GM19468 (cell line): ENCODE measurements around the gene TMEM269.

ENCODE experiments used
- ATAC-seq: cut with Tn5 transposase; IDR thresholded peaks from one replicate; pipeline ENCODE4 v1.9.1; 2021; ENCODE audit warnings: mild to moderate bottlenecking, moderate library complexity, moderate number of reproducible peaks; ENCODE audit not compliant: unreplicated experiment; ENCODE audit errors: extremely low read depth

TMEM269 gene

DNA sequence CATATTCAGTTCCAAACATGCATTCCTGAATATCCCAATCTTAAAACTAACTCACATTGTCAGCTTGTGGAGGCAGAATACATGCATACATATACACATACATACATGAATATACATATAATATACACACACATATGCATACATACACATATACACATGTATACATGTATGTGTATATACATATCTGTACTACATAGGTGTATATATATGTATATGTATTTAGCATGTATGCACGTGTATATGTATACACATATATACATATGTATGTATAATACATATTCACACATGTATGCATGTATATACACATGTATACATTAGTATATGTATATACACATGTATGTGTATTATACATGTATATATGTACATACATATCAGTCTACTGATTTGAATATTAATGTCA, 60.4 kb downstream of the TMEM269 start:
- ATAC-seq: no peak

GRCh38 chr1:42845866-42846256, 61.1 kb downstream of the TMEM269 start:
- ATAC-seq: peak; percentile 5

DNA sequence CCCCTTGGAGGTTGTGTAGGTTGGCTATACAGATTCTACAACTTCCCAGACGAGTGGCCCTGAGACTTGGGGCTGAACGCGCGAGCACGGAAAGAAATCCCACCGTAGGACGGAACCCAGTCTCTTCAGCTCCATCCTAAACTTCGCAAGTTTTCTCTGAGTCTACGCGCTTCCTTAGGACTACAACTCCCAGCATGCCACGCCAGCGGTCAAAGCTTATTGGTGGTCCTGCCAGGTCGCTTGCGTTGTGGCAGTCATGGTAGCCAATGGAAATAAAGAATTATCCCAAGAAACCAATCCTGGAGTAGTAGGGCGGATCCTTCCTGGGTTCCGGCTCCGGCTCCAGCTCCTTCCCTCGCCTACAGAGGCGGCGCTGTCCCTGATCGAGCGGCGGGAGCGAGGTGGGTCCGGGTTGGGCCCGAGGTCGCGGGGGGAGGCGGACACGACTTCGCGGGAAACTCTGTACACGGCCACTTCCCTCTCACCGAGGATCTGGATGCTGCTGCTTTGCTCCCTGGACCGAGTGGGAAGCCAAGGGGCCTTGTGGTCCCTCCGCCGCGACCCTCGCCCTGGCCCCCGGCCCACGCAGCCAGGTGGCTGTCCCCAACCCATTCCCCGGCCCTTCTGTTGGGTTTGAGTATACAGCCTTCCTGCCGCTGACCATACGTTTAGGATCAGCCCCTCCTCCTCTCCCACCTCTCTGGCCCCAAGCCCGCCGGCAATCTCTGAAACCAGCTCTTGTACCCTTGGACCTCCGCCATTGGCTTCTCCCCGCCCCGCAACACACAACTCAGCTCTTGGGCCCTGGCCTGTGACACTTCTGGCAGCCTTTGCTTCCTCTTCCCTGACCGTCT, 61.7 kb downstream of the TMEM269 start, which contains the start of gene ZNF691:
Gene ZNF691, plus strand, starts transcription at position 357 of the 854 bp plus-strand sequence. CDS start 3,046 bp downstream, outside the sequence.
- ATAC-seq: peak; percentile 84

- ATAC-seq: no peak
Observed at GRCh38 chr1:42847111-42847595, 62.4 kb downstream of the TMEM269 start.

GRCh38 chr1:42847721-42848460, 63.1 kb downstream of the TMEM269 start:
- ATAC-seq: no peak

DNA sequence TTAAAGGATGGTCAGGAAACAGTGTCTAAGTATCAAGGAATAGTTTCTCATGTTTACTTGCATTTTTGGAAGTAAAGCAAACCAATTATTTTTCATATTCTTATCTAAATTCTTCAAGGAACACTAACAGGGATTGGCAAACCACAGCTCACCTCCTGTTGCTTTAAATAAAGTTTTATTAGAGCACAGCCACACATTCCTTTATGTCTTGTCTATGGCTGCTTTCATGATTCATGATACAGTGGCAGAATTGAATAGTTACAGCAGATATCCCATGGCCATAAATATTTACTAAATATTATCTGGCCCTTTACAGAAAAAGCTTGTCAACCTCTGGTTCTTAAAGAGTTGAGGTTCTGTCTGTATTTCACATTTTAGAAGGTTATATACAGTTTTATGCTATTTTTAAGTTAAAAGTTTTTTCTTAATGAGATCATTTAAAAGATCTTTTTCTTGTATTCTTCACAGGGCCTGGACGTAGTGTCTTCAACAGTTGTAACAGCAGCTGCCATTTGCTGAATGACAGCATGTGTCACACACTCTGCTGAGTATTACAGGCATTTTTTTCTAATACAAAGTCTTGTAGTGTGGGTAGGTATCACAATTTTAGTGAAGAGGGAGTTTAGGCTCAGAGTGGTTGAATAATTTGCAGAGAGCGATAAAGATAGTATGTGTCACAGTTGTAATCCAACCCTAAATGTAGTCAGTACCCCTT, 64.2 kb downstream of the TMEM269 start:
- ATAC-seq: no peak

DNA sequence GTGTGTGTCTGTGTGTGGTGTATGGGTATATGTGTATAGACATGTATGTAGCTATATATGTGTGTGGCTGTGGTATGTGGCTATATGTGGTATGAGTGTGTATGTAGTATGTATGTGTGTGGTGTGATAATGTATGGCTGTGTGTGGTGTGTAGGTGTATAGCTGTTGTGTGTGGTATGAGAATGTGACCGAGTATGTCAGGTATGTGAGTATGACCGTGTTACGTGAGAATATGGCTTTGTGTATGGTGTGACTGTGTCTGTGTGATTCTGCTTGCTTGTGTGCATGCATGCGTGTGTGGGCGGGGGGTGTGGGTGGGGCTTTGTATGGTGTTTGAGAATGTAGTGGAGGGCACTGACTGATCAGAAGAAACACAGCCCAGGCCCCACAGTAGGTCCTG, 65.2 kb downstream of the TMEM269 start:
- ATAC-seq: no peak
